Stimulated activated naive CD4-positive, alpha-beta T cell (primary cell): ENCODE measurements around the gene LLGL2.

ENCODE experiments used
- DNase-seq, 6 experiments: peaks; one replicate each; lab custom pipeline; 2025; lab: John Stamatoyannopoulos, UW

Gene LLGL2

DNA sequence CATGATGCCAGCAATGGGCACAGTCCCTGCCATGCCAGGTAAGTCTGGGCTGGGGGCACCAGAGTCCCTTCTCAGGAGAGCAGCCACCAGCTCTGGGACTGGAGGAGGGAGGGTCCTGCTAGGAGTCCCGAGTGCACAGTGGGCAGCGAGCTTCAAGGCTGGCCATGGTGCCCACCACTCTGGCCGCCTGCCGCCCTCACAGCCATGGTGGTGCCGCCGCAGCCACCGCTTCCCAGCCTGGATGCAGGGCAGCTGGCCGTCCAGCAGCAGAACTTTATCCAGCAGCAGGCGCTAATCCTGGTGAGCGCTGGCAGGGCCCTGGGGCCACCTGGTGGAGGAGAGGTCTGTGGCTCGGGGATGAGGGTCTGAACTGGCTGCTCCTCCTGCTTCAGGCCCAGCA, 89.8 kb downstream of the LLGL2 start:
- no peak for DNase-seq

DNA sequence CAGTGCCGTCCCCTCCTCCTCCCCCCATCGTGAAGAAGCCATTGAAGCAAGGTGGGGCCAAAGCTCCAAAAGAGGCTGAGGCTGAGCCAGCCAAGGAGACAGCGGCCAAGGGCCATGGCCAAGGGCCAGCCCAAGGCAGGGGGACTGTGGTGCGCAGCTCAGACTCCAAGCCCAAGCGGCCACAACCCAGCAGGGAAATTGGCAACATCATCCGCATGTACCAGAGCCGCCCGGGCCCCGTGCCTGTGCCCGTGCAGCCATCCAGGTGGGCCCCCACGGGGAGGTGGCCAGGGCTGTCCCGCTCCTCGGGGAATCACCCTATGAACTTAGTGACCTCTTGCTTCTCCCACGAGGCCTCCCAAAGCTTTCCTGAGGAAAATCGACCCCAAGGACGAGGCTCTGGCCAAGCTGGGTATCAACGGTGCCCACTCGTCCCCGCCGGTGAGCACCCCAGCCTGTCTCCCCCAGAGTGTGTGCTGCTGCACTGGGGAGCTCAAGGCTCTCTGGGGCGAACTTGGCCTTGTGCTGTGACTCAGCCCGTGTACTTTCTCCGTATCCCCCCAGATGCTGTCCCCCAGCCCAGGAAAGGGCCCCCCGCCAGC, 91.1 kb downstream of the LLGL2 start:
- no peak for DNase-seq

DNA sequence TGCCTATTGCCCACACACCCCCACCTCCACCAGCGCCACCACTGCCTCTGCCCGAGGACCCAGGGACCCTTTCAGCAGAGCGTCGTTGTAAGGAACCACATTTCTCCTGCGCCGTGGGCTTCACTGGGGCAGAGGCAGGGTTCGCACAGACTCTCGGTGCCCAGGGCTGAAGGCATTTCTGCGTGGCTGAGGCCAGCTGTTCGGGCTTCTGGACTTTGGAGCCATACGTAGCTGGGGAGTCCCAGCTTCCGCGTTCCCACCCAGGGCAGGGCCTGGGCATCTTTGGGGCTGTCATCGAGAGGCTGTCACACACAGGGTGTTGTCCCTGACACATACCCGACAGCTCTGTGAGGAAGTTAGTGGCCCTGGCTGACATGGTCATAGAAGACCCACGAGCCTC, 91.7 kb downstream of the LLGL2 start:
- DNase-seq, result no peak

DNA sequence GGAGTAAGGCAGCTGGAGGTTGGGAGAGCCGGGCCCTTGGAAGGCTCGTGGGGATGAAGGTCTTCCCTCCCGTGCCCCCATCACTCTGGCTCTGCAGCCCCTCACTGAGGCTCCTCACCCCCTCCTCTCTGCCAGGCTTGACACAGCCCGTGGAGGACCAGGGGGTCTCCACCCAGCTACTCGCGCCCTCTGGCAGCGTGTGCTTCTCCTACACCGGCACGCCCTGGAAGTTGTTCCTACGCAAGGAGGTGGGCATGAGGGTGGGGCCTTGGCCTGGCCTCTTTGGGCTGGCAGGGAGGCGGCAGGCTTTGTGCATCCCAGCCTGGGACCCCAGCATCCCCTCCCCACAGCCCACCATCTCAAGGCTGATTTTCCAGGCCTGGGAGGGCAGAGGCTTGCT, 92.2 kb downstream of the LLGL2 start:
- no peak for DNase-seq

DNA sequence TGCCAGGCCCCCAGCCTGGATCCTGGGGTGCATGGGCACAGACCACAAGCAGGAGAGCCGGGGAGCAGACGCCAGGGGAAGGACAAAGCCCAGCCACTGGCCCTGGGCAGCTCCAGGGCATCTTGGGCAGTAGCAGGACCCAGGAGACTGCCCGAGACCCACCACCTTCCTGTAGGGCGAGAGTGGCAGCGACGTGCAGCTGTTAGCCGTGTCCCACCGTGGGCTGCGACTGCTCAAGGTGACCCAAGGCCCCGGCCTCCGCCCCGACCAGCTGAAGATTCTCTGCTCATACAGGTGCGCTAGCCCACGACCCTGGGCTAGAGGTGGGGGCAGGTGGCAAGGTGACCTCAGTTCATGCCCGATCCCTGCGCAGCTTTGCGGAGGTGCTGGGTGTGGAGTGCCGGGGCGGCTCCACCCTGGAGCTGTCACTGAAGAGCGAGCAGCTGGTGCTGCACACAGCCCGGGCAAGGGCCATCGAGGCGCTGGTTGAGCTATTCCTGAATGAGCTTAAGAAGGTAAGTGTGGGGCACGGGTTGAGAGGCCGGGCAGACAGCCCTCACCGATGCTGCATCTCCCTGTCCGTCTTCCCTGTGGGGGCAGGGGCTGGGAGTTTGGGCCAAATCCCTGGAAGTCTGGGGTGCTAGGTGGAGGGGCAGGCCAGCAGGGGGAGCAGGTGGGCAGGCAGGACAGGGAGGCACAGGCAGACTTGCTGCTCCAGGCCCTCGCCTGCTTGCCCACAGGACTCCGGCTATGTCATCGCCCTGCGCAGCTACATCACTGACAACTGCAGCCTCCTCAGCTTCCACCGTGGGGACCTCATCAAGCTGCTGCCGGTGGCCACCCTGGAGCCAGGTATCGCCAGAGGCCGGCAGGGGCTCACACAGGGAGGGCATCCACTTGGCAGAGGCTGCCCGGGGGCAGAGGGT, 94.3 kb downstream of the LLGL2 start:
- DNase-seq, result peak in 1 of 6 experiments; percentile 16

DNA sequence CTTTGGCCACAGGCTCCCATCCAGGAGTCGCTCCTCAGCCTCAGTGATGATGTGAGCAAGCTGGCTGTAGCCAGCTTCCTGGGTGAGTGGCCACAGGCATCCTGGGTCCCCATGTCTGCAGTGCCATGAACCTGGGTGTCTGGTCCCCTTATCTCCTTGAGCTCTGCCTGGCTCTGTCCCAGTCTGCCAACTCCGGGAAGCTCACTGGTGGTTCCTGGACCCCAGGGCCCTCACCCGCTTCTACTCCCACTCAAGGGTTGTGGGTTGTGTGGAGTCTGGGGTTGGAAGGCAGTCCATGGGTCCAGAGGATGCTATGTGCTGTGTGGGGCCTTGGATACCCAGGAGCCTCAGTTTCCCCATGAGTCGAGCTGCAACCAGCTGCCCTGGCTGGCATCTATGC, 96.0 kb downstream of the LLGL2 start:
- DNase-seq, result no peak

DNA sequence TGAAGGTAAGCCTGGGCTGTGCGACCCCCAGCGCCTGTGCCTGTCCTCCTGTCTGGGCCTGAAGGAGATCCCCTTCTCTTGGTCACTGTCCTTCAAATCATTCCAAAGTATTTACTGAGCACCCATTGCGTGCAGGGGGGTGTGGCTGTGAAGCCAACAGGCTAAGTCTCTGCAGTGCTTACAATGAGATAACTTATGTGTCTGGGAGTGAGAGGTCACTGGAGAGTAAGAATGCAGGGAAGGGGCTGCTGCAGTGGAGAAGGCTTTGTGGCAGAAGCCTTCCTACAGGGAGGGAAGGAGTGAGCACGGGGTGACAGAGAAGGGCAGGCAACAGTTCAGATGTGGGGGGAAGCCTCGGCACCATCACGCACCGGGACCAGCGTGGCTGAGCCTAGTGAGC, 96.6 kb downstream of the LLGL2 start:
- DNase-seq, result no peak

DNA sequence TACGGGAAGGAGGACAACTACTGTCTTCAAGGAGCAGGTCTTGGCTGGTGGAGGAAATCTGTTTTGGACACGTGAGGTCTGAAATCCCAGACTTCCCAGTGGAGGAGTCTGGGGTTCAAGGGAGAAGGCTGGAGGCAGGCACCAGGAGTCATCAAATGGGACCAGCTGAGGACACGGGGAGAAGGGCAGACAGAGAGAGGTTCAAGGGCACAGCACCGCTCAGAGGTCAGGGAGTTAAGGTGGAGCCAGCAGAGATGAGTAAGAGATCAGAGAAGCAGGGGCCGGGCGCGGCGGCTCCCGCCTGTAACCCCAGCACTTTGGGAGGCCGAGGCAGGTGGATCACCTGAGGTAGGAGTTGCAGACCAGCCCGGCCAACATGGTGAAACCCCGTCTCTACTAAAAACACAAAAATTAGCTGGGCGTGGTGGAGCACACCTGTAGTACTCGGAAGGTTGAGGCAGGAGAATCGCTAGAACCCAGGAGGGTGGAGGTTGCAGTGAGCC, 97.3 kb downstream of the LLGL2 start:
- no peak for DNase-seq

DNA sequence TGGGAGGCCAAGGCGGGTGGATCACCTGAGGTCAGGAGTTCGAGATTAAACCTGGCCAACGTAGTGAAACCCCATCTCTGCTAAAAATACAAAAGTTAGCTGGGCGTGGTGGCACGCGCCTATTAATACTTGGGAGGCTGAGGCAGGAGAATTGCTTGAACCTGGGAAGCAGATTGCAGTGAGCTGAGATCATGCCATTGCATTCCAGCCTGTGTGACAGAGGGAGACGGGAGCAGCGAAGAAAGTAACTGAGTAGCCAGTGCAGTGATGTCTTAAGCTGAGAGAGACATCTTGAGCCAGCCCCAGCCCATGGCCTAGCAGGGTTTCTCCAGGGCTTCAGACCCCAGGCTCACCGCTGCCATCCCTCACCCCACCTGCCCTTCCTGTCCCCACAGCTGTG, 97.9 kb downstream of the LLGL2 start:
- DNase-seq, result no peak

DNA sequence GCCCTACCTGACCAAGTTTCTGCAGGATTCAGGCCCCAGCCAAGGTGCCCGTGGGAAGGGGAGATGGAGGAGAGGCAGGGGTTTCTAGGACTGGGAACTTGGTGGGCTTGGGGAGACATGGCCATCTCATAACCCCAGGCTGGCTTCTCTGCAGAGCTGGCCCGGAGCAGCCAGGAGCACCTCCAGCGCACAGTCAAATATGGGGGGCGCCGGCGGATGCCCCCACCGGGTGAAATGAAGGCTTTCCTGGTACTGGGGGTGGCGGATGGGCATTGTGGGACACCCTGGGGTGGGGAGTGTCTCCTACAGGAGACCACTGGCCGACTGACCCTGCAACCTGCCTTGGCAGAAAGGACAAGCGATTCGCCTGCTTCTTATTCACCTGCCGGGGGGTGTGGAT, 98.5 kb downstream of the LLGL2 start:
- DNase-seq, result no peak
